Panc1 (cell line): ENCODE data around the gene RNF115. TPM values are rescaled to one million over a fixed set of nuclear protein-coding genes. Genes with fewer than 3 reads are reported as not detected.

Source experiments
- ATAC-seq: fragments of 200-7000 bp; cut with Tn5 transposase; 2 replicates; pipeline ENCODE4 v1.9.1; 2020; ENCODE audit warnings: mild to moderate bottlenecking, moderate library complexity
- BruUV-seq: library from RNA; stranded (reverse); fragments of 400-500 nt; replicated peaks from 2 replicates; lab custom pipeline; 2021; lab: Mats Ljungman, UMichigan
- CTCF ChIA-PET: fragments of 300-600 bp; sonication (Branson Sonifier 250); formaldehyde crosslinking; loops from one replicate; lab custom pipeline; 2022; ENCODE audit warnings: antibody characterized with exemption; lab: Charles Lee
- POLR2A ChIA-PET: fragments of 300-600 bp; sonication (Branson Sonifier 250); formaldehyde crosslinking; loops from one replicate; lab custom pipeline; 2022; ENCODE audit warnings: antibody characterized with exemption; lab: Charles Lee
- DNase-seq: peaks from one replicate; pipeline ENCODE4 v3.0.0-alpha.2; 2010; ENCODE audit warnings: low read depth, low spot score
- H3K27ac ChIP-seq: 2 replicates; pipeline ENCODE4 v1.5.1; 2011; ENCODE audit warnings: mild to moderate bottlenecking, low read length, inconsistent platforms
- H3K27me3 ChIP-seq: fragments of 200-500 bp; sonication (Bioruptor generic); 2 replicates; pipeline ENCODE4 v1.6.0; 2014; ENCODE audit warnings: low read length, inconsistent platforms; ENCODE audit not compliant: control insufficient read depth, insufficient read depth
- H3K36me3 ChIP-seq: fragments of 200-500 bp; sonication (Bioruptor generic); 2 replicates; pipeline ENCODE4 v1.5.1; 2014; ENCODE audit warnings: inconsistent platforms, mild to moderate bottlenecking, low read length, moderate library complexity; ENCODE audit not compliant: control insufficient read depth, insufficient read depth
- H3K4me1 ChIP-seq: 2 replicates; pipeline ENCODE4 v1.5.1; 2011; ENCODE audit warnings: inconsistent platforms, mild to moderate bottlenecking, low read length, moderate library complexity; ENCODE audit not compliant: control insufficient read depth, insufficient read depth
- H3K4me3 ChIP-seq, 2 experiments: 2 replicates each; pipeline ENCODE4 v1.5.1; 2011 to 2012; ENCODE audit warnings: low read depth in 2 of 2, low read length in 2 of 2, mild to moderate bottlenecking in 2 of 2, inconsistent platforms in 1 of 2, moderate library complexity in 1 of 2
- H3K9me3 ChIP-seq: fragments of 200-500 bp; sonication (Bioruptor generic); 2 replicates; pipeline ENCODE4 v1.5.1; 2014; ENCODE audit warnings: low read depth, mild to moderate bottlenecking, inconsistent platforms, low read length, moderate library complexity; ENCODE audit not compliant: control insufficient read depth, insufficient read depth
- CTCF ChIP-seq: fragments of 450-650 bp; IDR thresholded peaks from 2 replicates; pipeline ENCODE4 v1.5.1; 2017; ENCODE audit warnings: mild to moderate bottlenecking
- POLR2AphosphoS5 ChIP-seq: IDR thresholded peaks from 2 replicates; pipeline ENCODE4 v1.6.1; 2012; ENCODE audit warnings: mild to moderate bottlenecking, low read depth, low read length, moderate library complexity
- REST ChIP-seq, 2 experiments: IDR thresholded peaks; 2 replicates each; pipeline ENCODE4 v1.6.1; 2011 to 2012; ENCODE audit warnings: low read depth in 2 of 2, control low read depth in 1 of 2, low read length in 1 of 2, mild to moderate bottlenecking in 1 of 2, moderate library complexity in 1 of 2; ENCODE audit not compliant: insufficient read depth in 1 of 2
- SIN3A ChIP-seq: IDR thresholded peaks from 2 replicates; pipeline ENCODE4 v1.6.1; 2012; ENCODE audit warnings: low read depth, mild to moderate bottlenecking, low read length, moderate library complexity, borderline replicate concordance; ENCODE audit not compliant: insufficient read depth
- TCF7L2 ChIP-seq: IDR thresholded peaks from 2 replicates; pipeline ENCODE4 v1.6.1; 2011; ENCODE audit warnings: mild to moderate bottlenecking, low read depth, low read length, inconsistent platforms
- in situ Hi-C: cut with HindIII; loops from 2 replicates; pipeline ENCODE4 v1.10.0; 2016; ENCODE audit warnings: low sequenced_read_pairs, low pct_unique_long_range_greater_than_20kb
- intact Hi-C: fragments of 100-400 bp; cut with micrococcal nuclease; formaldehyde crosslinking; loops from one replicate; pipeline ENCODE4 v1.10.0; 2022; ENCODE audit not compliant: unreplicated experiment
- total RNA-seq: library from RNA; stranded (reverse); gene quantifications from one replicate; pipeline ENCODE4 v1.2.1, GENCODE V29; 2021; ENCODE audit not compliant: unreplicated experiment

RNF115 gene
- total RNA-seq, 1 experiment from 2014 or later, result 14.5 TPM

- Histone ChIP-seq H3K27ac (no peak overlapping the region), H3K27me3 (no peaks in the 10 kb centered on the region), H3K4me3 (no peak overlapping the region), H3K9me3 (no peaks in the 10 kb centered on the region), H3K4me1 (peaks cover 8% of the 10 kb centered on the region; the same call in 1 of the 2 replicates), H3K36me3 (no peaks in the 10 kb centered on the region)
- BruUV-seq, result no TSS peak
- no peak for TF ChIP-seq SIN3A
- no peak for TF ChIP-seq CTCF
- no peak for TF ChIP-seq POLR2AphosphoS5
- no peak for TF ChIP-seq REST (IDR thresholded peaks at IDR 0.05; ENCODE audit: insufficient read depth in 1 of 2, low read depth in 2 of 2, low read length in 1 of 2)
- no peak for TF ChIP-seq TCF7L2
- no peak for ATAC-seq
- in situ Hi-C loops (no loop called here), intact Hi-C loops (no loop called here)
- CTCF ChIA-PET, result no interaction called here
- DNase-seq, result no peak
- POLR2A ChIA-PET, result no interaction called here
Measured at GRCh38 chr1:145702826-145703225, 121.1 kb downstream of the RNF115 start.

- intact Hi-C loops, result no loop called here
- CTCF ChIA-PET, result no interaction called here
- no peak for DNase-seq
- POLR2A ChIA-PET, result no interaction called here
- H3K4me3 ChIP-seq, result no peak overlapping the region
- H3K27me3 ChIP-seq, result no peaks in the 10 kb centered on the region
- no peaks in the 10 kb centered on the region for H3K9me3 ChIP-seq
- no peak for ATAC-seq
- TF ChIP-seq CTCF, result no peak
- no peak for TF ChIP-seq SIN3A
- TF ChIP-seq TCF7L2, result no peak
- TF ChIP-seq REST (IDR thresholded peaks at IDR 0.05; ENCODE audit: insufficient read depth in 1 of 2, low read depth in 2 of 2, low read length in 1 of 2), result no peak
- TF ChIP-seq POLR2AphosphoS5, result no peak
- H3K27ac ChIP-seq, result no peak overlapping the region
- H3K36me3 ChIP-seq, result no peaks in the 10 kb centered on the region
- in situ Hi-C loops, result no loop called here
- no TSS peak for BruUV-seq
- peaks cover under 1% of the 10 kb centered on the region; the same call in 1 of the 2 replicates for H3K4me1 ChIP-seq
Measured at GRCh38 chr1:145702052-145702451, 121.8 kb downstream of the RNF115 start.
